Activated B cell treated with CpG ODN at 0.5 μM for 24 hours (primary cell): ENCODE results near the gene VWA8. TPM values are rescaled to one million over a fixed set of nuclear protein-coding genes. Genes with fewer than 3 reads are reported as not detected.

ENCODE experiments used
- ATAC-seq: fragments of 200-7000 bp; cut with Tn5 transposase; one replicate; pipeline ENCODE4 v1.10.0; 2021; ENCODE audit warnings: low read depth, mild to moderate bottlenecking, moderate library complexity
- CTCF ChIA-PET: fragments of 350-600 bp; sonication (Branson Sonifier 250); formaldehyde crosslinking; loops from one replicate; lab custom pipeline; 2021; ENCODE audit warnings: antibody characterized with exemption; lab: Charles Lee
- POLR2A ChIA-PET: fragments of 350-600 bp; sonication (Branson Sonifier 250); formaldehyde crosslinking; loops from one replicate; lab custom pipeline; 2021; ENCODE audit warnings: antibody characterized with exemption; lab: Charles Lee
- DNase-seq: peaks from one replicate; pipeline ENCODE4 v3.0.0; 2022
- H3K27ac Mint-ChIP-seq: one replicate; pipeline ENCODE4 v1.8.0; 2020; ENCODE audit warnings: mixed read lengths
- H3K27me3 Mint-ChIP-seq: one replicate; pipeline ENCODE4 v1.8.0; 2021; ENCODE audit warnings: mixed read lengths
- H3K36me3 Mint-ChIP-seq: one replicate; pipeline ENCODE4 v1.8.0; 2021; ENCODE audit warnings: low read depth, mixed read lengths
- H3K4me1 Mint-ChIP-seq: one replicate; pipeline ENCODE4 v1.8.0; 2021; ENCODE audit warnings: mixed read lengths
- H3K4me3 Mint-ChIP-seq: one replicate; pipeline ENCODE4 v1.8.0; 2020; ENCODE audit warnings: mild to moderate bottlenecking, mixed read lengths
- H3K9me3 Mint-ChIP-seq: one replicate; pipeline ENCODE4 v1.8.0; 2020; ENCODE audit warnings: mixed read lengths
- intact Hi-C: fragments of 100-400 bp; cut with micrococcal nuclease; formaldehyde crosslinking; loops from one replicate; pipeline ENCODE4 v1.15.1; 2024
- total RNA-seq: library from RNA; stranded (reverse); gene quantifications from 2 replicates; pipeline ENCODE4 v1.2.3, GENCODE V29; 2022
- TF ChIP-seq, protein P1 (sequence below): fragments of 200-600 bp; IDR thresholded peaks from one replicate; pipeline ENCODE4 v1.8.0; 2022; ENCODE audit warnings: antibody characterized with exemption, mild to moderate bottlenecking

The VWA8 gene
- total RNA-seq, 1 donor from 2014 or later = 21.7 TPM

GRCh38 chr13:41654796-41655195, 306.1 kb downstream of the VWA8 start:
- TF ChIP-seq, protein P1, sequence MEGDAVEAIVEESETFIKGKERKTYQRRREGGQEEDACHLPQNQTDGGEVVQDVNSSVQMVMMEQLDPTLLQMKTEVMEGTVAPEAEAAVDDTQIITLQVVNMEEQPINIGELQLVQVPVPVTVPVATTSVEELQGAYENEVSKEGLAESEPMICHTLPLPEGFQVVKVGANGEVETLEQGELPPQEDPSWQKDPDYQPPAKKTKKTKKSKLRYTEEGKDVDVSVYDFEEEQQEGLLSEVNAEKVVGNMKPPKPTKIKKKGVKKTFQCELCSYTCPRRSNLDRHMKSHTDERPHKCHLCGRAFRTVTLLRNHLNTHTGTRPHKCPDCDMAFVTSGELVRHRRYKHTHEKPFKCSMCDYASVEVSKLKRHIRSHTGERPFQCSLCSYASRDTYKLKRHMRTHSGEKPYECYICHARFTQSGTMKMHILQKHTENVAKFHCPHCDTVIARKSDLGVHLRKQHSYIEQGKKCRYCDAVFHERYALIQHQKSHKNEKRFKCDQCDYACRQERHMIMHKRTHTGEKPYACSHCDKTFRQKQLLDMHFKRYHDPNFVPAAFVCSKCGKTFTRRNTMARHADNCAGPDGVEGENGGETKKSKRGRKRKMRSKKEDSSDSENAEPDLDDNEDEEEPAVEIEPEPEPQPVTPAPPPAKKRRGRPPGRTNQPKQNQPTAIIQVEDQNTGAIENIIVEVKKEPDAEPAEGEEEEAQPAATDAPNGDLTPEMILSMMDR = no peak
- Mint-ChIP-seq H3K36me3 (no peaks in the 10 kb centered on the region), H3K27me3 (peaks cover 34% of the 10 kb centered on the region), H3K4me3 (no peak overlapping the region), H3K4me1 (peaks cover 9% of the 10 kb centered on the region), H3K27ac (no peak overlapping the region), H3K9me3 (no peaks in the 10 kb centered on the region)
- ChIA-PET POLR2A (no interaction called here), CTCF (no interaction called here)
- DNase-seq (no peak), ATAC-seq (peak; percentile 49)
- intact Hi-C loops = loop anchor here (5.0 kb wide), 1 partner anchor 227 kb away; no protein-coding TSS in a partner anchor

- Mint-ChIP-seq H3K27me3 (peaks cover 41% of the 10 kb centered on the region), H3K27ac (no peak overlapping the region), H3K9me3 (no peaks in the 10 kb centered on the region), H3K4me3 (no peak overlapping the region), H3K4me1 (peaks cover 9% of the 10 kb centered on the region), H3K36me3 (no peaks in the 10 kb centered on the region)
- ChIA-PET CTCF (interaction anchor here (0.9 to 1.5 kb wide), 9 partner anchors 194 to 579 kb away, joined by 3 to 9 read pairs (median 4); no protein-coding TSS in a partner anchor), POLR2A (no interaction called here)
- DNase-seq (no peak), ATAC-seq (no peak)
- TF ChIP-seq, protein P1 = no peak
- intact Hi-C loops = loop anchor here (1.0 to 5.0 kb wide), 2 partner anchors 226 to 300 kb away; no protein-coding TSS in a partner anchor
These were observed 308.1 kb downstream of the VWA8 start for GRCh38 chr13:41652735-41653361.

GRCh38 chr13:41651413-41652058, 309.4 kb downstream of the VWA8 start:
- DNase-seq (no peak), ATAC-seq (no peak)
- no peak overlapping the region for H3K4me3 Mint-ChIP-seq
- ChIA-PET CTCF (no interaction called here), POLR2A (no interaction called here)
- H3K9me3 Mint-ChIP-seq = no peaks in the 10 kb centered on the region
- TF ChIP-seq, protein P1 = no peak
- no peaks in the 10 kb centered on the region for H3K36me3 Mint-ChIP-seq
- H3K27ac Mint-ChIP-seq = no peak overlapping the region
- intact Hi-C loops = loop anchor here (1.0 to 5.0 kb wide), 2 partner anchors 224 to 298 kb away; no protein-coding TSS in a partner anchor
- H3K4me1 Mint-ChIP-seq = peaks cover 9% of the 10 kb centered on the region
- H3K27me3 Mint-ChIP-seq = peaks cover 42% of the 10 kb centered on the region

DNA sequence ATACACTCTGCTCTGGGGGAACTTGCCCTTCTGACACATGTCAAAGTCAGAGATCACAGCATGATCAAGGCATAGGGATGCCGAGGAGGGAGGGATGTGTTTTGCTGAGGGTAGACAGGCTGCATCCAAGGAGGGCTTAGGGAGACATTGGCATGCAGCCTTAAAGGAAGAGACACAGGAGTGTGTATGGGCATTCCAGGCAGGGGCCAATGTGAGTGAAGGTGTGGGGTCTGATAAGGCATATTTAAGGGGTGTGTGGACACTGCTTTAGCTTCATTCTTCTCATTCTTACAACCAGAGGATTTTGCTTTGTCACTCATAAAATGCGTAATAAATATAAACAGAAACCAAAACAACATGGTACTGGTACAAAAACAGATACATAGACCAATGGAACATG, 310.2 kb downstream of the VWA8 start:
- ChIA-PET POLR2A (no interaction called here), CTCF (interaction anchor here (0.6 to 0.9 kb wide), 2 partner anchors 18 to 313 kb away, joined by 4 read pairs; no protein-coding TSS in a partner anchor)
- H3K27ac Mint-ChIP-seq = no peak overlapping the region
- no peak overlapping the region for H3K4me3 Mint-ChIP-seq
- H3K9me3 Mint-ChIP-seq = no peaks in the 10 kb centered on the region
- H3K27me3 Mint-ChIP-seq = peaks cover 42% of the 10 kb centered on the region
- intact Hi-C loops = loop anchor here (5.0 kb wide), 1 partner anchor 223 kb away; no protein-coding TSS in a partner anchor
- H3K36me3 Mint-ChIP-seq = no peaks in the 10 kb centered on the region
- TF ChIP-seq, protein P1 = no peak
- DNase-seq (no peak), ATAC-seq (no peak)
- H3K4me1 Mint-ChIP-seq = peaks cover 9% of the 10 kb centered on the region

- intact Hi-C loops = loop anchor here (5.0 kb wide), 1 partner anchor 222 kb away; no protein-coding TSS in a partner anchor
- H3K4me3 Mint-ChIP-seq = no peak overlapping the region
- peaks cover 42% of the 10 kb centered on the region for H3K27me3 Mint-ChIP-seq
- H3K36me3 Mint-ChIP-seq = no peaks in the 10 kb centered on the region
- H3K9me3 Mint-ChIP-seq = no peaks in the 10 kb centered on the region
- no peak overlapping the region for H3K27ac Mint-ChIP-seq
- TF ChIP-seq, protein P1 = no peak
- ChIA-PET POLR2A (no interaction called here), CTCF (no interaction called here)
- DNase-seq (no peak), ATAC-seq (no peak)
- peaks cover 4% of the 10 kb centered on the region for H3K4me1 Mint-ChIP-seq
These were observed 311.2 kb downstream of the VWA8 start for GRCh38 chr13:41649659-41650058.
